ENCODE data around the gene MYPN. TPM values are rescaled to one million over a fixed set of nuclear protein-coding genes. Genes with fewer than 3 reads are reported as not detected.
"Not testable (repeated sequence)": the region's sequence is repeated elsewhere in the genome, so short reads cannot be mapped to it uniquely, and the experiment has no call there.

The MYPN gene
- total RNA-seq, 2 donors from 2014 or later = not detected

- ATAC-seq = no peak
- no peak overlapping the region for H3K4me3 Mint-ChIP-seq
These were observed 36.8 kb downstream of the MYPN start for GRCh38 chr10:68146133-68146532.

GRCh38 chr10:68151453-68151852, 42.2 kb downstream of the MYPN start:
- H3K9me3 ChIP-seq (ENCODE audit: control insufficient read depth, low read length, poor library complexity, severe bottlenecking) = no peaks in the 10 kb centered on the region
- H3K27me3 Mint-ChIP-seq = peaks cover 15% of the 10 kb centered on the region
- ATAC-seq = no peak

More at GRCh38 chr10:68146133-68146532, 36.8 kb downstream of the MYPN start:
- Mint-ChIP-seq H3K36me3 (ENCODE audit: low read depth) (peaks cover 2% of the 10 kb centered on the region), H3K4me1 (peaks cover 3% of the 10 kb centered on the region), H3K27ac (no peak overlapping the region), H3K27me3 (peaks cover 18% of the 10 kb centered on the region)
- DNase-seq = no peak
- H3K9me3 ChIP-seq (ENCODE audit: control insufficient read depth, low read length, poor library complexity, severe bottlenecking) = no peaks in the 10 kb centered on the region

GRCh38 chr10:68153473-68154210, 44.4 kb downstream of the MYPN start:
- H3K36me3 Mint-ChIP-seq (ENCODE audit: low read depth) = no peaks in the 10 kb centered on the region
- no peak overlapping the region for H3K27ac Mint-ChIP-seq
- ATAC-seq (no peak), DNase-seq (no peak)
- H3K4me3 Mint-ChIP-seq = no peak overlapping the region
- H3K4me1 Mint-ChIP-seq = no peaks in the 10 kb centered on the region
- H3K27me3 Mint-ChIP-seq = peaks cover 6% of the 10 kb centered on the region
- H3K9me3 ChIP-seq (ENCODE audit: control insufficient read depth, low read length, poor library complexity, severe bottlenecking) = no peaks in the 10 kb centered on the region

More at GRCh38 chr10:68151453-68151852, 42.2 kb downstream of the MYPN start:
- Mint-ChIP-seq H3K4me3 (no peak overlapping the region), H3K36me3 (ENCODE audit: low read depth) (no peaks in the 10 kb centered on the region), H3K27ac (no peak overlapping the region), H3K4me1 (no peaks in the 10 kb centered on the region)
- no peak for DNase-seq

GRCh38 chr10:68154211-68154497, 44.9 kb downstream of the MYPN start:
- no peaks in the 10 kb centered on the region for H3K9me3 ChIP-seq (ENCODE audit: control insufficient read depth, low read length, poor library complexity, severe bottlenecking)
- ATAC-seq (no peak), DNase-seq (no peak)
- H3K27me3 Mint-ChIP-seq = peaks cover 6% of the 10 kb centered on the region
- no peaks in the 10 kb centered on the region for H3K36me3 Mint-ChIP-seq (ENCODE audit: low read depth)
- no peaks in the 10 kb centered on the region for H3K4me1 Mint-ChIP-seq
- no peak overlapping the region for H3K4me3 Mint-ChIP-seq
- H3K27ac Mint-ChIP-seq = no peak overlapping the region

GRCh38 chr10:68155615-68156210, 46.4 kb downstream of the MYPN start:
- no peak for DNase-seq
- Mint-ChIP-seq H3K4me3 (no peak overlapping the region), H3K36me3 (ENCODE audit: low read depth) (no peaks in the 10 kb centered on the region)

GRCh38 chr10:68156373-68157185, 47.3 kb downstream of the MYPN start:
- ATAC-seq = peak; percentile 68
- H3K27me3 Mint-ChIP-seq = peaks cover 6% of the 10 kb centered on the region
- H3K9me3 ChIP-seq (ENCODE audit: control insufficient read depth, low read length, poor library complexity, severe bottlenecking) = no peaks in the 10 kb centered on the region
- H3K4me1 Mint-ChIP-seq = no peaks in the 10 kb centered on the region
- H3K4me3 Mint-ChIP-seq = no peak overlapping the region
- no peak overlapping the region for H3K27ac Mint-ChIP-seq
- peak; percentile 17 to 35 (median 31) for DNase-seq
- H3K36me3 Mint-ChIP-seq (ENCODE audit: low read depth) = no peaks in the 10 kb centered on the region

More at GRCh38 chr10:68155615-68156210, 46.4 kb downstream of the MYPN start:
- ATAC-seq = no peak
- H3K27ac Mint-ChIP-seq = no peak overlapping the region
- no peaks in the 10 kb centered on the region for H3K9me3 ChIP-seq (ENCODE audit: control insufficient read depth, low read length, poor library complexity, severe bottlenecking)
- H3K27me3 Mint-ChIP-seq = peaks cover 6% of the 10 kb centered on the region
- H3K4me1 Mint-ChIP-seq = no peaks in the 10 kb centered on the region

GRCh38 chr10:68157522-68157921, 48.2 kb downstream of the MYPN start:
- not testable (repeated sequence) for H3K36me3 Mint-ChIP-seq (ENCODE audit: low read depth); H3K27me3 Mint-ChIP-seq; H3K4me1 Mint-ChIP-seq; H3K4me3 Mint-ChIP-seq; DNase-seq; ATAC-seq; H3K27ac Mint-ChIP-seq; H3K9me3 ChIP-seq (ENCODE audit: control insufficient read depth, low read length, poor library complexity, severe bottlenecking)

GRCh38 chr10:68158031-68158430, 48.7 kb downstream of the MYPN start:
- Mint-ChIP-seq H3K4me3 (no peak overlapping the region), H3K4me1 (no peaks in the 10 kb centered on the region), H3K36me3 (ENCODE audit: low read depth) (no peaks in the 10 kb centered on the region), H3K27ac (no peak overlapping the region), H3K27me3 (peaks cover 6% of the 10 kb centered on the region)
- DNase-seq (no peak), ATAC-seq (no peak)
- no peaks in the 10 kb centered on the region for H3K9me3 ChIP-seq (ENCODE audit: control insufficient read depth, low read length, poor library complexity, severe bottlenecking)

- H3K4me3 Mint-ChIP-seq = no peak overlapping the region
- no peaks in the 10 kb centered on the region for H3K36me3 Mint-ChIP-seq (ENCODE audit: low read depth)
- H3K27ac Mint-ChIP-seq = no peak overlapping the region
- H3K27me3 Mint-ChIP-seq = peaks cover 4% of the 10 kb centered on the region
- no peaks in the 10 kb centered on the region for H3K4me1 Mint-ChIP-seq
- H3K9me3 ChIP-seq (ENCODE audit: control insufficient read depth, low read length, poor library complexity, severe bottlenecking) = no peaks in the 10 kb centered on the region
- ATAC-seq (no peak), DNase-seq (no peak)
These were observed 54.4 kb downstream of the MYPN start for GRCh38 chr10:68163735-68164134.

- Mint-ChIP-seq H3K27ac (no peak overlapping the region), H3K4me1 (no peaks in the 10 kb centered on the region), H3K36me3 (ENCODE audit: low read depth) (peaks cover 2% of the 10 kb centered on the region), H3K4me3 (no peak overlapping the region), H3K27me3 (peaks cover 4% of the 10 kb centered on the region)
- DNase-seq (no peak), ATAC-seq (no peak)
- H3K9me3 ChIP-seq (ENCODE audit: control insufficient read depth, low read length, poor library complexity, severe bottlenecking) = no peaks in the 10 kb centered on the region
These were observed 56.4 kb downstream of the MYPN start for GRCh38 chr10:68165643-68166042.

- no peak for DNase-seq
- Mint-ChIP-seq H3K27ac (no peak overlapping the region), H3K4me3 (no peak overlapping the region), H3K36me3 (ENCODE audit: low read depth) (peaks cover 2% of the 10 kb centered on the region), H3K27me3 (peaks cover 4% of the 10 kb centered on the region), H3K4me1 (no peaks in the 10 kb centered on the region)
- no peak for ATAC-seq
- H3K9me3 ChIP-seq (ENCODE audit: control insufficient read depth, low read length, poor library complexity, severe bottlenecking) = no peaks in the 10 kb centered on the region
These were observed 57.7 kb downstream of the MYPN start for GRCh38 chr10:68166871-68167585.

GRCh38 chr10:68167586-68168189, 58.4 kb downstream of the MYPN start:
- DNase-seq (no peak), ATAC-seq (no peak)
- H3K27ac Mint-ChIP-seq = no peak overlapping the region
- no peaks in the 10 kb centered on the region for H3K4me1 Mint-ChIP-seq
- H3K27me3 Mint-ChIP-seq = peaks cover 4% of the 10 kb centered on the region
- H3K9me3 ChIP-seq (ENCODE audit: control insufficient read depth, low read length, poor library complexity, severe bottlenecking) = no peaks in the 10 kb centered on the region
- no peak overlapping the region for H3K4me3 Mint-ChIP-seq
- peaks cover 2% of the 10 kb centered on the region for H3K36me3 Mint-ChIP-seq (ENCODE audit: low read depth)

Measured in T-helper 17 cell (primary cell).